T47D (cell line): Measurements from ENCODE around the gene CREB5.

Source experiments
- DNase-seq, 2 experiments: peaks; one replicate each; pipeline versions ENCODE4 v3.0.0 to v3.0.0-alpha.2; 2011 to 2012; ENCODE audit warnings: low read depth in 1 of 2, low spot score in 1 of 2
- JUND ChIP-seq: IDR thresholded peaks from 2 replicates; pipeline ENCODE4 v1.6.1; 2012; ENCODE audit warnings: low read depth
- in situ Hi-C: cut with HindIII; loops from 2 replicates; pipeline ENCODE4 v1.10.0; 2016; ENCODE audit warnings: low sequenced_read_pairs, low pct_unique_long_range_greater_than_20kb

CREB5 gene

DNA sequence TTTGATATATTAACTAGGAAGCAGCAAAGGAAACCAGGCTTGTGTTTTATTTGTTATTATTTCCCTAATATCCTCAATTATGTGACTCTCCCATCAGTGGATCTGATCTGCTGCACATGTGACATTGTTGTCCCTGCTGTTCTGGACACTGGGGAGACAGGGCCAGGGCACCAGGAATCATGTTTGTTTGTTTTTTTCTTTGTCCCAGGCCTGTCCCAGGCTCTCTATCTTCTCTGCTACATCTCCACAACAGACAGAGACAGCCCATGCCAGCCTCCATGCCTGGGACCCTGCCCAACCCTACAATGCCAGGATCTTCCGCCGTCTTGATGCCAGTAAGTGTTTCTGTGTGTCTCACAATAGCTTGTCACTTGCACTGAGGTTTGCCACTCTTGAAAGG is 306.2 kb downstream of the CREB5 start:
- in situ Hi-C loops: no loop called here
- no peak for DNase-seq
- no peak for TF ChIP-seq JUND

DNA sequence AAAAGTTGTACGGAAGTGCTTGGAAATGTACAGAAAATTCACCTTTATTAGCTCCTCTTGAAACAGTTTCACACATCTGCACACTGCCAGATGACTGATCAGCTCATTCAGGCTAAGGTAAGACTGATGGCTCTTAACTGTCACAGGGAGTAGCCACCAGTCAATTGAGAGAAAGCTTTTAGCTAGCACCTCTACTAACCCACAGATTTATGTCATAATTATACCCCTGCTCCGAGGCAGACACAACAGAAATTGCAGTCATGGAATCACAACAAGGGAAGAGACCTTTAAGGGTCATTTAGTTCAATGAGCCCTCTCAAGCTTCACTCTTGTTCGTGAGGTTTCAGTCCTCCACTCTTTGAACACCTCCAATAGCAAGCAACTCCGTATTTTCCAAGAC is 310.4 kb downstream of the CREB5 start:
- no peak for TF ChIP-seq JUND
- DNase-seq: no peak
- in situ Hi-C loops: no loop called here

DNA sequence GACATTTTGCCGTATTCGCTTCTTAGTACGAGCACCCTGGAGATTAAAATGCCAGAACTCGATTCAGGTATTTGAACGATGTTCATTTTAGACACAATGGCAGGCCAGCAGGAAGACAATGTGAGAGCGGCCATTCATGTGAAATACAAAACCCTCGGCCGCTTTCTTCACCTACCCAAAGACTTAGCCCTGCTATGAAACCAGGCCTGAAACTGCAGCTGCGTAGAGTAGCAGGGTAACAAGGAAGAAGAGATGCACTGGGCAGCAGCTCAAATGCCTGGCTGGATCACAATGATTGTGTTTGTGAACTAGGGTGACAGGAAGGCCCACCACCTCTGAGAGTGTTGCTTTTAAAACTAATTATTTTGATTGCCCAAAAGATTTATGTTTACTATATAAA is 311.0 kb downstream of the CREB5 start:
- no peak for TF ChIP-seq JUND
- DNase-seq: no peak
- in situ Hi-C loops: no loop called here

DNA sequence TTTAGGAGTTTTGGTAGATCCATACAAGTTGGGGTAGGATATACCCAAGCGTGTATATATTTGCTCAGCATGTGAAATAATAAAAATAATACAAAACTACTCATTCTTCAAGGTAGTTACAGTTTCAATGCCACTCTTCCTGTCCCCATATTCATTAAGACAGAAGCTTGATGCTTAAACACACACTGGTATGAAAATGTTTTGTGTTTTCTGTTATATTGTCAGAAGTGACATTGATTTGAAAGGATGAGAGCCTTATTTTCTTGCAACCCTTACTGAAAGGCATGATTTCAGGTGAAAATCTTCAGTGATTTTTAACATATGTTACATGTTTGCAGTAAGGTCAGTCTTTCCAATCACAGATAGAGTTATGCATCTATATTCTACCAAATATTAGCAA is 312.2 kb downstream of the CREB5 start:
- no peak for DNase-seq
- in situ Hi-C loops: no loop called here
- TF ChIP-seq JUND: no peak

DNA sequence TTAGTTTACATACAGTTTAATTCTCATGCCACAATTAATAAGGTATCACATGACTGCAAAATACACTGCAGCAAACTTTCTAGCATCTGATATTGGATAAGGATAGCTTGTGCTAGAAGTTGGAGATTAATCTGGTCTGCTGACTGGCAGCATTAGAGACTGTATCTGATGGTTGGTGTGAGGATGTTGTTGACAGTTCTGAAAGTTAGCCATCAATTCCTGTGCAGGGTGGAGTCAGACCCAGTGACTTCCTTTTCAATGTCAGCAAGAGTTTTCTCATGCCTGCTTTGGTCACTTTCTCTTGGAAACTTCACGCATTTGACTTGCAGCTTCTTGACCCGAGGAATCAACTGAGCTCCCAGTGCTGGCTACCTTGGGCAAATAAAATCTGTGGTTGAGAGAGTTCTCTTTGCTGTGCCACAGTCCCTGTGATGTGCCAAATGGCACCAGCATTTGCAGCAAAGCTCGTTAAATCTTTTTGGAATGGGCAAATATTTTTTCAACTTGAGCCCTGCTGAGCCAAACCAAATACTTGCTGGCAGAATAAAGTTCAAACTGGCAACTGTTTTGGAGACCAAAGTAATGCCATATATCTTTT is 312.8 kb downstream of the CREB5 start:
- in situ Hi-C loops: no loop called here
- peak; percentile 38 to 78 for DNase-seq
- no peak for TF ChIP-seq JUND

DNA sequence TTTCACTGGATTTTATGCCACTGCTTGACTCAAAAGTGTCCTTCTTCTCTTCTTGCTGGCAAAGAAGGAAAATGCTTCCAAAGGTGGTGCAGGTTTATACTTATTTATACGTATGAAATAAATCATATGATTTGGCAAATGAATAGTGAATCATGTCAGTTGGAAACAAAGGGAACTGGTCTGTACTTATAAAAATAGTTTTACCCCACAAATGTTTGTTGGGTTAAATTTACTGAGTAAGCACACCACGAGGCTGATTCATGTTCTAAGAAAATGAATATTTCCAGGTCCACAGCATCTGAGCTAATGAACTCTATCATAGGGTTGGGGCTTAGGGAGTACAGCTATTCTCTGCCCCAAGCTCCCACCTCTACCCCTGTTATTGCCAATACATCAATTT is 313.6 kb downstream of the CREB5 start:
- TF ChIP-seq JUND: no peak
- in situ Hi-C loops: no loop called here
- DNase-seq: no peak

DNA sequence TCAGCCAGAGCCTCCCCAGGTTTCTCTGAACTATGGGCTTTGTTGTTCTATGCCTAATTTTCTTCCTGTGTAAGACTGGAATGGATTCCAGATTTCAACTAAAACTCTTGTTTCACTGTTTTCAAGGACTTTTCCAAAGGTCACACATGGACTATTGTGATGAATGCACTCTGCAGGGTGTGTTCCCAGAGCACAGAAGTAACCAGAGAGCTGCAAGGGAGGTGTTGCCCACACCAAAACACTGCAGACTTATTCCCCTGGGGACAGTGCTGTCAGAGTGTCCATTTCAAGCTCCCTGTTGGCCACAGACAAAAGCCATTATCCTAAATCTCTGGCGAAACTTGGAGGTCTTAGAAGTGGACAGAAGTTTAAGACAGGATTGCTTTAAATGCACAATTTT is 314.2 kb downstream of the CREB5 start:
- no peak for TF ChIP-seq JUND
- no peak for DNase-seq
- in situ Hi-C loops: no loop called here

DNA sequence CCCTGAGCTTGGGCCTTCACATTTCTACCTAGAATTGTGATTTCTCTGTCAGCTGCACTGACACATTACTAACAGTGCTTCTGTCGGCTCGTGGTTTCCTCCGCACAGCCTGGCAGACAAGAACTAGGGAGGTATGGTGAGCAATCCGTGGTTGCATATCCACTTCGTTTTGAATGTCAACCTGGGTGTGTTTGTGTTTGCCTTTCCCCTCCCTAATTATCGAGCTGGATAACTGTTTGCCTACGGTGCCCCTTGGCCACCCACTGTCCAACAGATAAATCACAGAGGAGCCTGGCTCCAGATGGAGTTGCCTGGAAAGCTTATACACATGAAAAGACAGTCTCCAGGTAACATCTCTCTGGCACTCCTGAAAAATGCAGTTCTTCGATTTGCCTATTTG is 317.0 kb downstream of the CREB5 start:
- in situ Hi-C loops: no loop called here

DNA sequence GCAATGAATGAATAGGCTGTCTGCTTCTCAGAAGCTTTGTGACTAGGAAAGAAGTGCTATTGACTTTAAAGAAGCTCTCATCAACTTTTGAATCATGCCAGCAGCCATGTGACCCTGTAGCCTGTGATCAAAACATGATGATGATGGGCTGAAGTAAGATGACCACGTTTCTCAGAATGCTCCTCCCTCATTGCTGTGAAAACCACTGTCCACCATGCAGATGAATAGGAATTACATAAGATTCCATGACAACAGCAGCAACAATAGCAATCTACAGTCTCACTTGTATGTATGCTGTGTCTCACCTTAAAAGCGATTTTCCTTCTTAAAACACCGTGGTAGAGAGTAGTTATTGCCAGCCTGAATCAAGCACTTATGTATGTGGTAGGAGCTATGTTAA is 317.4 kb downstream of the CREB5 start:
- TF ChIP-seq JUND: no peak
- in situ Hi-C loops: no loop called here
- no peak for DNase-seq

More for the DNA sequence above, 317.0 kb downstream of the CREB5 start:
- TF ChIP-seq JUND: no peak
- no peak for DNase-seq

DNA sequence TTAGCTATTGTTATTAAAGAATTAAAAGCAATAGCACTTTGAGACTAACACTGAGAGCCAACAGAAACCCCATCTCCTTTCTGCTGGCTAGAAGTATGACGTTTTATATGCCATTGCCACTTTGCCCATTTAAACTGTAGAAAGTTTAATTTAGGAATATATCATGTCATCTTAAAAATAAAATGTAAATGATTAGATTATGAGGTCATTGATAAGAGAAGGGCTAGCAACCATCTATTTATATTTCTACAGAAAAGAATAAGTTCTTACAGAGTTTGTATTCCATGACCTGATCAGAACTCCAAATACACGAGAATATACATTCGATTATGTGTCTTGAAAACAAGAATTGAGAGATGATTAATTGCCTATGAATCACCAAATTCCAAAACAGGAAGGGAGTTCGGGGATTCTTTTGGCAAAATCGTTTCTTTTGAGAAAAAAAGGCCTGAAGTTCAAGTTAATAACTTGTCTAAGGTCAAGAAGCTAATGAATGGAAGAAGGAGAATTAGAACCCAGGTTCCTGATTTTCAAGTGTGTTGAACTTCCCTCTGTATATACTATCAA is 318.9 kb downstream of the CREB5 start:
- TF ChIP-seq JUND: no peak
- DNase-seq: no peak
- in situ Hi-C loops: no loop called here

DNA sequence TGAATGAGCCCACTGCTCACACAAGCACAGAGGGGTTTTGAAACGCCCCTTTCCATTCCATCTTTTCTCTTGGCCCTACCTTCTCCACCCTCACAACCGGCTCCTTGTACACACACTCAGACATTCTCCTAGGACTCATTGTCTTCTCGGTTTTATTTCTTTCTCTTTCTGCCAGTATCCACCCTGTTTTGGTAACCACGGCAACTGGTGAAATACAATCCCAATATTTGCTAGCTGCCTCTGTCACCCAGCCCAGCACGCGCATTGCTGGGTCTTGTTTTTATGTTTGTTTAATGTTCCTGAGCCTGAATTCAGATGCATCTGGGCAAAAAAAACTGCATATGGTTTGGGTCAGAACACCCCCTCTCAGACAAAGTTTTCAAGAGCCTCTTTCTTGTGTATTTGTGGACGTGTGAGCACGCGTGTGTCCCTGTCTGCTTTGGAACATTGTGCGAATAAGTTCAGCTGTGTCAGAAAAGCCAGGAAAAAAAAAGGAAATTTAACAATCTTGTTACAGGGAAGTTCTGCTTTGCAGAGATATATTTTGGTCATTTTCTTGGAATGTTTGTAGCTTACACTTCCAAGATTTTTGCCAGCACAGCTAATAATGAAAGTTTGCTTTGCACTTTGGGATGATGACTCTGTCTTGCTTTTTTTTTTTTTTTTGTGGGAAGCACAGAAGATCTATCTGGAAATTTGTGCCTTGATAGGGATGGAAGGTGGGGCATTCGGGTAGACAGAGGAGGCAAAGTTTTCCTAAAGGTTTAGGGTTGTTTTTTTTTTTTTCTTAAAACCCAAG is 320.0 kb downstream of the CREB5 start:
- in situ Hi-C loops: no loop called here

DNA sequence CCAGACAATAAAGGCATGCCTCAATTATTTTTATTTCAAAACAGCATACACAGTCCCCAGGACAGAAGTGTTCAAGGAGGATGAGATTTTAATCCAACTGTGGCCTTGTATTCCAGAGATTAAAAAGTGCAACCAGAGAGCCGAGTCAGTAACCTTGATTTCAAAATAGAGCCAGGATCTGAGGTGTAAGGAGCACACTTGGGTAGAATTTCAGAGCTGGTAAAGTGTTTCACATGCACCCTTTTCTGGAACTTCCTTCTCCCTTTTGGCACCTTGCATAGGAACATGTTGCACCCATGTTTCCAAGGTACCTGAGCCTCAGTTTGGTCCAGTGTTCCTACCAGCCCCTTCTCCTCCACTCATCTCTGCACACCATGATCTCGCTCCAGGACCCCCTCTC is 320.7 kb downstream of the CREB5 start:
- no peak for TF ChIP-seq JUND
- DNase-seq: no peak
- in situ Hi-C loops: no loop called here

More for the DNA sequence above, 320.0 kb downstream of the CREB5 start:
- no peak for DNase-seq
- no peak for TF ChIP-seq JUND

DNA sequence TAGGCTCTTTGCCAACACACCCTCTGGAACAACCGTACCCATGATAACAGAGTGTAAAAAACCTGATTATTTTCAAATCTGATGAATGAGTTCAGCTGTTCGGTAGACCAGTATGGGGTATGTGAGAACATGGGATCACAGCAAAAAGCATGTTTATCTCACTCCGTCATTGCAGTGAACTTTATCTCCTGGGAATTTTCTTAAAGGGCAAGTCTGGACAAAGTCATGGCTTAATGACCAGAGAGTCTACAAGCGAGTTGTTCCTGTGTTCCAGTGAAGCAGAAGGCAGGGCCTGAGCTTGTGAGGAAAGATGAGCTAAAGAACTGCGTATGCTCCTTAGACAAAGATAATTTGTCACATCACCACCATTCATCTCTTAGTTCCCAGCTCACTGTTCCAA is 326.1 kb downstream of the CREB5 start:
- TF ChIP-seq JUND: no peak
- in situ Hi-C loops: no loop called here
- no peak for DNase-seq

DNA sequence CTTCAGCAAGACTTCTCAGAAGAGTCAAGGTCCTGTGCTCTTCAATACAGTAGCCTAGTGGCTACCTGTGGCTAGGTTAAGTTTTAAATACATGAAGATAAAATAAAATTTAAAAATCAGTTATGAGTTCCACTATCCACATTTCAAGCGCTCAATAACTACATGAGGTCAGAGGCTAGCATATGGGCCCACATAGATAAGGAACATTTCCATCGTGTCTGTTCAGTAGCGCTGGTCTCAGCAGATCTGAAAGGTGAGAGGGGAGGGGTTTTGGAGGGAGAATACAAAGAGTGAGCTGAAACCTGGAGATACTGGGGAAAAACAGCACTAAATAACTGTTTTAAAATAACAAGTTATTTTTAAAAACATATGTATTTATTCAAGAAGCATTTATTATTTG is 326.8 kb downstream of the CREB5 start:
- no peak for DNase-seq
- TF ChIP-seq JUND: no peak
- in situ Hi-C loops: no loop called here
